Stimulated activated CD4-positive, alpha-beta T cell treated with anti-CD3 and anti-CD28 coated beads, Interleukin-2, amount 100 ng/mL, for 24 hours (primary cell): ENCODE results near the gene FMOD.
A peak's percentile ranks its signal among the peaks of the same experiment; 100 is the strongest.

Experiments used
- DNase-seq, 2 donors: peaks; one replicate each; pipeline ENCODE4 v3.0.0-alpha.2; 2020

The FMOD gene

DNA sequence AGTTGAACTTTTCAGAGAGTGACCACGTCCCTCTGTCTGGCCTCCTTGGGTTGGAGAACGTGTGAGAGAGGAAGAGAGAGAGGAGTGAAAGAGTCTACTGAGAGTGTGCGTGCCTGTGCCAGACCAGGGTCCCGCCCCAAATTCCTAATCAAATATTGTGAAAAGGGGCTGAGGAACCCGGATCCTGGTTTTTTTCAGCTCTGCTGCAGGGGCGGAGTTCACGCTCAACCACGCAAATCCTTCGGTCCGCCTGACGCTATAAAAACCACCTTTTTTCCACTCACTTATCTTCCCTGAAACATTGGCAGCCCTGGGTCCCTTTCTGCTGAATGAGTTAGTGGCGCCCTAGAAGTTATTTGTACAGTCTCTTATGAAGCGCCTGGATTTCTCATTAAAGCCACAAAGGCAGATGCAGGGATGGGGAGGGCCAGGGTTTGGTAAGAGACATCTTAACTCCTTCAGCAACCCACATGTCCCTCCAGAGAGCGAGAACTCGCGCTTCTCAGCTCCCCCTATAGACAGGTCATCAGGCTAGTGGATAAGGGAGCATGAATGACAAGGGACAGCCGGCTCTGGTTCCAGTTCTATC, at the start of gene FMOD:
Gene FMOD (minus strand): TSS at position 86 of the 589 bp plus-strand sequence. CDS start 2,852 bp downstream, outside the sequence.
- DNase-seq, result peak in 1 of 2 donors; percentile 20

- DNase-seq, result no peak
Measured at GRCh38 chr1:203396595-203397194, 45.8 kb upstream of the FMOD start.

GRCh38 chr1:203395751-203396150, 44.8 kb upstream of the FMOD start:
- no peak for DNase-seq

- no peak for DNase-seq
Measured at GRCh38 chr1:203390298-203390697, 39.4 kb upstream of the FMOD start.

DNA sequence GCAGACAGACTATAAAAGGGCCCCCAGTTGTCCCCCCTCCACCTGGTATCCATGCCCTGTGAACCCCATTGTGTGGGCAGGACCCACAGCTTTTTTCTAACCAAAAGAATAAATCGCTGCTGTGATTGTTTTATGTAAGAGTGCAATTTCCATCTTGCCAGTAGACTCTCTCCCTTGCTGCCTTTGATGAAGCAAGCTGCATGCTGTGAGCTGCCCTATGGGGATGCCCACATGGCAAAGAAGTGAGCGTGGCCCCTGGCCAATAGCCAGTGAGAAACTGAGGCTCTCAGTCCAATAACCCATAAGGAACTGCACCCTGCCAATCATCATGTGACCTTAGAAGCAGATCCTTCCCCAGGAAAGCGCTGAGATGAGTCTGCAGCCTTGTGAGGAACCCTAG, 37.8 kb upstream of the FMOD start:
- no peak for DNase-seq

DNA sequence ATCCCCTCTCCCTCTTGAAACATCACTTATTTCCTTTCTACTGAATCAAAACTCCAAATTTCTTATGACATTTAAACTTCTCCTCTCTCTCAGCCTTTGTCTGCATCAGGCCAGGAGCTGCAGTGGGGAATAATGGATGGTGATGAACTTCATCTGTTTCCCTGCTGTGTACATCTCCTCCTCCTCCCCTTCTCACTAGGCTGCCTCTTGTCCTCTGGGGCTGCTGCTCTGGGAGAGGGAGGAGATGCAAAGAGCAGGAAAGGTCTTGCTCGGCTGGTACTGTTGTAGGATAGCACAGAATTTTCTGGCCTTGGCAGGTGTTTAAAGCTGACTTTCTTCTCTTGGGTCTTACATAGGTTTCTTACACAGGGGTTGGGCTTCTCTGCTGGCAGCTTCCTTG, 31.1 kb upstream of the FMOD start:
- DNase-seq, result no peak

- DNase-seq, result no peak
Measured at GRCh38 chr1:203381151-203381751, 30.3 kb upstream of the FMOD start.

- no peak for DNase-seq
Measured at GRCh38 chr1:203380420-203381150, 29.7 kb upstream of the FMOD start.

DNA sequence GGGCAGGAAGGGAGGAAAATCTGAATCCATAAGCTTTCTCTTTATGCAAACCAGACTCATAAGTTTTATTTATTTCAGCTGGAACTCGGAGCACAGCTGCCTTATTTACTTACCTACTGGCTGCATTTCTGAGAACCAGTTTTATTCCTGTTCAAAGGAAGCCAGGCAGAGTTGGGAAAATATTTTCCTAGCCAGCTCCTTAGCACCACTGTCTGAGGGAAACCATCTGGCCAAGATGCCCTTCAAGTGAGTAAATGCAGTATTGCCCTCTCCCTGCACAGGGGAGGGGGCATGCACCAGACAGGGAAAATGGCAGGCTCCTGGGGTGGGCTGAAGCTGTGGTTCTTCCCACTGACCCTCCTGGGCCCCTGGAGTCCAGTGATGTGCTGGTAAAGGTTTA, 28.9 kb upstream of the FMOD start:
- no peak for DNase-seq

GRCh38 chr1:203378556-203379245, 27.8 kb upstream of the FMOD start:
- no peak for DNase-seq

DNA sequence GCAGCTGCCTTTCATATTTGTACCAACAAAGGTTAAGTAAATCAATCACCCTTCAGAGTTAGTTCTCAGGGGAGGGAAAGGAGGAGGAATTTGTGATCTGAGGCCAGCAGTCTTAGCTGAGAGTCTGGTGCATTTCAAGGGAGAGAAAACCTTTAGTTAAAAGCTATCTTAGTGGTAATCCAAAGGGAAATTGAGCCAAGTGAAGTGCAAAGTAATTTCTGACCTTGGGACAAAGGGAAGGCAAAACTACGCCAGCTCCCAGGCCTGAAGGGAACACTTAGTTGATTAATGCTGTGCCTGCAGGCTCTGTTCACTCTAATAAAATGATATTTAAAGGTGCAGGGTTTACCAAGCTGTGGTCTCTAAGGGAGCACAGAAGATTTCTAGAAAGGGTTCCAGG, 23.1 kb upstream of the FMOD start:
- DNase-seq, result no peak

- no peak for DNase-seq
Measured at GRCh38 chr1:203373002-203373401, 22.1 kb upstream of the FMOD start.

GRCh38 chr1:203371288-203371687, 20.4 kb upstream of the FMOD start:
- no peak for DNase-seq

DNA sequence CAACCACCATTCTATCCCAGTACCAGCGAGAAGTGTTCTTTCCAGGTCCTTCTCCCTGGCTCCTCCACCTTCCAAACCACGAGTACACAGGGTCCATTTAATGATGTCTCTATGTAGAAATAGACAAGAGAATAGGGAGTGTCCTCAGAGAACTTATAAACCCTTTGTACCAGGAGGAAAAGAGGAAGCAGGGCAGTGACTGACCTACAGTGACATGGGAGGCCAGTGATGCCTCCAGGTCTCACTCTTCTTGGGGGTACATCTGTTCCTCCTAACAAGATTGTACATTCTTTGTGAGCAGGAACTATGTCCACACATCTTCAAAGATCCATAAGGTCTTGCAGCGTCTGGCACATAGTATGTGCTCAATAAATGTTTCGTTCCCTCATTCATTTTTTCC, 18.7 kb upstream of the FMOD start:
- no peak for DNase-seq

DNA sequence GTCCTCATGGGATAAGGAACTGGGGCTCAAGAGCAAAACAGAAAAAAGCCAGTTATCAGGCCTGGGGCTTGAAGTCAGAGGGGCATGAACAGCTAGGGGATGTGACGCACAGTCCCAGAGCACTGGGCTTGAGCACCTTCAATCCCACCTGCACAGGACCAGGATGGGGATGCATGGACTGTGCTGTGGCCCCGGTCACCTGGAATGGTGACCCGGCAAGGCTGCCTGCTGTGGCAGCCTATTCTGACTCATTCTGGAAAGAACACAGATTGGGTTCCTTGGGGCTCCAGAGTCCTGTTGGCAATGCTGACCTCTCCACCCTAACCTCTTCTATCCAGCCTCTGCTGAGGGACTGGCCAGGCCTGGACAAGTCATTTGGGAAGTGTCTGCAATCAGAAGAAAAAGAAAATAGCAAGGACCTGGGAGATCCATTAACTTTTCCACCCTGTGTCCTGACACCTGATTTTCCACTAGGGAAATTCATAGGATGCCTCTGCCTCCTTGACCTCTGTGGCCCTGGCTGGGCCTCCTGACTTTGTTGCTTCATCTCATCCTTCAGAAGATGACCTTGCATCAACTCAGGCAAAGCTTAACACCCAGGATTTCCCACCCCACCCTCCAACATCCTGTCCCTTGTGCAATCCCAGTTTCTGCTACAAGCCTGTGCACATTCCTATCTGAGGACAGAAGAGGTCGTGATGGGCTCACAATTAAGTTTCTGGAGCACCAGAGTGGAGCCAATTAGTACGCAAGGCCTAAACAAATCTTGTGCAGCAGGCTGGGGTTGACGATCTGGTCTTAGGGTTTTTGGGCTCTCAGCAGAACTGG, 17.9 kb upstream of the FMOD start:
- no peak for DNase-seq

GRCh38 chr1:203367057-203367456, 16.1 kb upstream of the FMOD start:
- no peak for DNase-seq

- DNase-seq, result no peak
Measured at GRCh38 chr1:203366476-203366875, 15.6 kb upstream of the FMOD start.

GRCh38 chr1:203364806-203365205, 13.9 kb upstream of the FMOD start:
- no peak for DNase-seq

DNA sequence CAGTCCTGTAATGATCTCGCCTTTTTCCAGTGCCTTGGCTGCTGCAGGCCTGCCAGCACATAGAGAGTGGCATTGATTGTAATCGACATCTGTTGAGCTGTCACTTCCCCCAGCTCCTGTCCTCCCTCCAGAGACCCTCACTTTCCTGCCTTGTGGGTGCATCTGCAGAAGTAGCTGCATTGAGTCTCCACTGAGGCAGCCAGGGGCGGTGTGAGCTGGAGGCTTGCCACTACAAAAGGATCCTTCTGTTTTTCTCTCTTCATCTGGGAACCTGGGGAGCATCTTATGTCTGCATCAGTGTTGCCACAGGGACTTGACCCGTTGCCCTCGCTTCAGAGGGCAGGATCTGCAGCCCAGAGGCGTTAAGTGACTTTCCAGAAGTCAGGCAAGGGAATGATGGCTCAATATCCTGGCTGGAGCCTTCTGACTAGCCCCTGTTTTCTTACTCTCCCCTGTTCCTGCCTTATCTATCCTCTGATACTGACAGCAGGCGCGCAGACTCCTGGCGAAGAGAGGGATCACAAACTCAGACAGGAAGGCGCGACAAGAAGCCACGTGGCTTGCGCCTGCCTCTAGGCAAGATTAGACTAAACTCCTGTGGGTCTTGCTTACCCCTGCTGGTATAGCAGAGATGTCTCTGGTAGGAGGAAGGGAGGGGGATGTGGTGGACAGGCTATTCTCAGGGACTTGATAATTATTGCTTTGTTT, 13.3 kb upstream of the FMOD start:
- DNase-seq, result no peak

GRCh38 chr1:203362720-203363025, 11.8 kb upstream of the FMOD start:
- no peak for DNase-seq

- no peak for DNase-seq
Measured at GRCh38 chr1:203361945-203362719, 11.2 kb upstream of the FMOD start.
